Activated T-cell treated with anti-CD3 and anti-CD28 coated beads for 24 hours (primary cell): Measurements from ENCODE around the gene TAMALIN.

Source experiments
- DNase-seq: peaks from one replicate; pipeline ENCODE4 v3.0.0-alpha.2; 2020; ENCODE audit warnings: low read depth

The TAMALIN gene

DNA sequence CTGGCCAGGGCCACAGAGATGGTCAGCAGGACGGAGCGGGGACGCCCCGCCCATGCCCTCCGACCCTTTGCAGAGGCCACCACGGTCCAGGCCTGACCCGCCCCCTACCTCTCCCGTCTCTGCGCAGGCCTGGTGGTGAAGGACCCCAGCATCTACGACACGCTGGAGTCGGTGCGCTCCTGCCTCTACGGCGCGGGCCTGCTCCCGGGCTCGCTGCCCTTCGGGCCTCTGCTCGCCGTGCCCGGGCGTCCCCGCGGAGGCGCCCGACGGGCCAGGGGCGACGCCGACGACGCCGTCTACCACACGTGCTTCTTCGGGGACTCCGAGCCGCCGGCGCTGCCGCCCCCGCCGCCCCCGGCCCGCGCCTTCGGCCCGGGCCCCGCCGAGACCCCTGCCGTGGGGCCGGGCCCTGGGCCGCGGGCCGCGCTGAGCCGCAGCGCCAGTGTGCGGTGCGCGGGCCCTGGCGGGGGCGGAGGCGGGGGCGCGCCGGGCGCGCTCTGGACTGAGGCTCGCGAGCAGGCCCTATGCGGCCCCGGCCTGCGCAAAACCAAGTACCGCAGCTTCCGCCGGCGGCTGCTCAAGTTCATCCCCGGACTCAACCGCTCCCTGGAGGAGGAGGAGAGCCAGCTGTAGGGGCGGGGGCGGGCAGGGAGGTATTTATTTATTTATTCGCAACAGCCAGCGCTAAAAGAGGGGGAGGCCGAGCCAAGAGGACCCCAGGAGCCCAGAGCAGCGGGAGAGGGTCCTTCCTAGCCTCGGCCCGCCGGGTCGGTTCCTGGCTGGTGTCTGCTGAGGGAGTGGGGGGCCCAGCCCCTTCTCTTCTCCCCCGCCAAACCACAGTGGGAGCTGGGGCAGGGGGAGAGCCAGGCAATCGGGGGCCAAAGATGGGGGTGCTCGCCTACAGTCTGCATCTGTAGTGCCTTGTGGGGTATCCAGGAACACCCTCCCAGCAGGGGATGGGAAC lies 8.1 kb downstream of the TAMALIN start:
- no peak for DNase-seq

- DNase-seq = no peak
These were observed 8.8 kb downstream of the TAMALIN start for GRCh38 chr12:52015532-52016041.

DNA sequence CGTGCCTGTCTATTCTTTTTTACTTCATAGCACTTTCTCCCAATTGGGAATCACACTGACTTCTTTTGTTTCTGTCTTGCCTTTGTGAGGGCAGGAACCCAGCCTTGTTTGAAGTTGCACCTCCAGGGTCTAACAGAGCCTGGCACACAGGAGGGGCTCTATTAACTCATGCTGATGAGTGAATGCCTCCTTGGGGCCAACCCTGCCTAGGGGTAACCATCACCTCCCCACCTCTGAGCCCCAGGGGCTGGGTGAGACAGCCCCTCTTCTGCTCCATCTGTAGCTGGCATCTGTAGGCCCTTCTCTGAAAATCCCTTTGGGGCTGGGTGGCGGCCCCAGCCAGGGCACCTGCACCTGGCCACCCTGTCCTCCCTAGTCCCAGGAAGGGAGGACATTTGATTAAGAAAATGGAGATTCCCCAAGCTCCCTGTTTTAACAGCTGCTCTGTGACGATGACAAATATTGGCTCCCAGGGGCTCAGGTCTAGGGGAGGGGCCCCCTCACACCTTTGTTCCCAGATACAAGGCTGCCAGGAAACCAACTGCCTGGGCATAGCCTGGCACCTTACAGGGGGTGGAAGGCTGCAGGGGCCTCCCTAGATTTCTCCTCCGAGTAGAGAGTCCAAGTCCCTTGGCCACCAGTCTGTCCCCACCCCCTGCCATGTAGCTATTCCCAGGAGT lies 11.8 kb downstream of the TAMALIN start:
- DNase-seq = no peak

GRCh38 chr12:52019113-52019770 lies 12.5 kb downstream of the TAMALIN start:
- no peak for DNase-seq

GRCh38 chr12:52020539-52021336 lies 14.0 kb downstream of the TAMALIN start:
- peak; percentile 46 for DNase-seq

DNA sequence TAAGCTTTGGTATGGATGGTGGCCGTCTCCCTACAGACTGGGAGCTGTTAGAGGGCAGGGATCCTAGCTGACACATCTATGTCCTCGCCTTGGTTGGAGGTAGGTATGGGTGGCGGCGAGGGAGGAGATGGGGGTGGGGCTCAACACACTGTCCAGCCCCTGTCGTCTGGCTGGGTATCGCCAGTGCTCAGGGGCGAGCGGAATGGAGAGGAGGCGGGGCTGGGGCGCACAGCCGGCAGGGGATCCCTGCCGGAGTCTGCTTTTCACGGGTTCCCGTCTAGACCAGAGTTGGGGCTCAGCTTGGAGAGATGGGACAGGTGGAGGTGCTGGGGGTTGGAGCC lies 16.1 kb downstream of the TAMALIN start:
- no peak for DNase-seq

- peak; percentile 86 for DNase-seq
These were observed 16.6 kb downstream of the TAMALIN start for GRCh38 chr12:52023182-52023975.

- no peak for DNase-seq
These were observed 17.4 kb downstream of the TAMALIN start for GRCh38 chr12:52023976-52024688.

DNA sequence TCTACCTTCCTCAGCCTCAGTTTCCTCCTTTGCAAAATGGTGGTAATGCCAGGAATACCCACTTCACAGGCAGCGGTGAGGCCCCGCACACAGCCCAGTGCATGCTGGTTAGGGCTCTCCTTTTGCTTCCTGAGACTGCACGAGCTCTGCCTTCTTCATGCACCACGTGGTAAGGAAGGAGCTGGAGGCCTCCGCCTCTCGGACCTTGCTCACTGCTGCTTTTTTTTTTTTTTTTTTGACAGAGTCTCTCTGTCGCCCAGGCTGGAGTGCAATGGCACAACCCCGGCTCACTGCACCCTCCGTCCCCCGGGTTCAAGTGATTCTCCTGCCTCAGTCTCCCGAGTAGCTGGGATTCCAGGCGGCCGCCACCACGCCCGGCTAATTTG lies 18.1 kb downstream of the TAMALIN start:
- DNase-seq = peak; percentile 40

DNA sequence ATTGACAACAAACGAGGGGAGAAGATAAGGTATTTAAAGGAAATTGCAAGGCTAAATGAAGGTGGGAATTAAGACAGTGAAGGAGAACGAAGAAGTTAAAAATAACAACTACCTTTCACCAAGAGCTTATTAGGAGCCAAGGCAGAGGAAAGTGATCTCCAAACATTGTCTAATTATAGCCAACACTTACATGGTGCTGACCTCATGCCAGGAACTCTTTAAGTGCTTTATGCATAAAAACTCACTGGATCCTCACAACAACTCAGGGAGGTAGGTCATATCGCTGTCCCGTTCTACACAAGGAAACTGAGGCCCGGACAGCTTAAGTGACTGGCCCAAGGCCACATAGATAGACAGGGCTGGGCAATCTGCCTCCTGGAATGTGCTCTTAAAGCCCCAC lies 19.5 kb downstream of the TAMALIN start:
- no peak for DNase-seq

GRCh38 chr12:52027085-52027843 lies 20.5 kb downstream of the TAMALIN start:
- DNase-seq = no peak

- no peak for DNase-seq
These were observed 22.9 kb downstream of the TAMALIN start for GRCh38 chr12:52029685-52030084.

GRCh38 chr12:52032446-52032803 lies 25.7 kb downstream of the TAMALIN start:
- no peak for DNase-seq

GRCh38 chr12:52032804-52033445 lies 26.2 kb downstream of the TAMALIN start:
- DNase-seq = peak; percentile 81

- no peak for DNase-seq
These were observed 26.8 kb downstream of the TAMALIN start for GRCh38 chr12:52033446-52034140.

- DNase-seq = no peak
These were observed 28.4 kb downstream of the TAMALIN start for GRCh38 chr12:52035190-52035589.

DNA sequence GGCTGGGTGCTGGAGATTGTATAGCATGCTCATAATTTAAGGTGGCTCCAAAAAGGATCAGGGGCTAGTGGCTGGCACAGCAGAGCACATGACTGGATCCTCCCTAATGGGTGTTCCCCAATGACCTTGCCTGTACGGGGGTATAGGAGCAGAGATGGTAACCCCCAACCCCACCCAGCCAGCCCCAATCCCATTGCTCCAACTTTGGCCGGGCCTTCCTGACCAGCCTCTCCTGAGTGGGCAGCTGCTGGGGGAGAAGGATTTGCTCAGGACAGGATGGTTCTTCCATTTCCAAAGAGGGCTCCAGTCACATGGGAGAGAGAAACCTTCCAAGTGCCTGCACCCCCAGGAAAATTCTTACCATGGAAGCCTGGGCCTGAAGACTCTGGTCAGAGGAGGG lies 29.2 kb downstream of the TAMALIN start:
- no peak for DNase-seq

GRCh38 chr12:52036587-52037171 lies 29.9 kb downstream of the TAMALIN start:
- peak; percentile 70 for DNase-seq
